Chondrocyte (in vitro differentiated cells): Measurements from ENCODE around the gene ARHGDIA. TPM values are rescaled to one million over a fixed set of nuclear protein-coding genes. Genes with fewer than 3 reads are reported as not detected.
"Not testable (repeated sequence)": the region's sequence is repeated elsewhere in the genome, so short reads cannot be mapped to it uniquely, and the experiment has no call there.

Source experiments
- DNase-seq: peaks from one replicate; pipeline ENCODE4 v3.0.0; 2021; ENCODE audit warnings: mixed read lengths, low spot score
- H3K27ac Mint-ChIP-seq: one replicate; pipeline ENCODE4 v1.8.0; 2021; ENCODE audit warnings: mild to moderate bottlenecking, moderate library complexity, mixed read lengths; ENCODE audit not compliant: unreplicated experiment
- H3K27me3 Mint-ChIP-seq: 2 replicates; pipeline ENCODE4 v1.8.0; 2021; ENCODE audit warnings: low read depth, mixed read lengths
- H3K36me3 Mint-ChIP-seq: 2 replicates; pipeline ENCODE4 v1.8.0; 2021; ENCODE audit warnings: low read depth, mixed read lengths
- H3K4me1 Mint-ChIP-seq: 2 replicates; pipeline ENCODE4 v1.8.0; 2021; ENCODE audit warnings: low read depth, mild to moderate bottlenecking, mixed read lengths
- H3K4me3 Mint-ChIP-seq: one replicate; pipeline ENCODE4 v1.8.0; 2021; ENCODE audit warnings: mild to moderate bottlenecking, moderate library complexity, mixed read lengths; ENCODE audit not compliant: unreplicated experiment
- H3K9me3 Mint-ChIP-seq: 2 replicates; pipeline ENCODE4 v1.8.0; 2021; ENCODE audit warnings: low read depth, mixed read lengths
- long read RNA-seq: library from polyadenylated mRNA; stranded (forward); transcript quantifications from one replicate; pipeline ENCODE4 v2.0.0, GENCODE V29; 2021
- total RNA-seq: library from RNA; stranded (reverse); gene quantifications from 3 replicates; pipeline ENCODE4 v1.2.1, GENCODE V29; 2021
- TF ChIP-seq, protein P1 (sequence below): fragments of 200-600 bp; sonication (generic); IDR thresholded peaks from 2 replicates; pipeline ENCODE4 v1.5.0; 2021; ENCODE audit warnings: antibody characterized with exemption, mild to moderate bottlenecking, moderate library complexity

ARHGDIA gene
- total RNA-seq: 452 to 481 TPM (median 476 TPM) in 3 replicates
- long read RNA-seq, transcript ARHGDIA-217 (7 exons, 886 nt): minor isoform, 9 of 306 reads
- long read RNA-seq, transcript ARHGDIA-201 (6 exons, 1,906 nt): major isoform, 191 of 306 reads
- long read RNA-seq, transcript ARHGDIA-203 (6 exons, 1,517 nt): minor isoform, 27 of 306 reads
- long read RNA-seq, transcript ARHGDIA-207 (5 exons, 1,201 nt): minor isoform, 24 of 306 reads
- long read RNA-seq, partial matches to known transcripts: 3 of 306 reads
- long read RNA-seq, other reads (novel, unspliced or antisense): 45 of 306 reads

DNA sequence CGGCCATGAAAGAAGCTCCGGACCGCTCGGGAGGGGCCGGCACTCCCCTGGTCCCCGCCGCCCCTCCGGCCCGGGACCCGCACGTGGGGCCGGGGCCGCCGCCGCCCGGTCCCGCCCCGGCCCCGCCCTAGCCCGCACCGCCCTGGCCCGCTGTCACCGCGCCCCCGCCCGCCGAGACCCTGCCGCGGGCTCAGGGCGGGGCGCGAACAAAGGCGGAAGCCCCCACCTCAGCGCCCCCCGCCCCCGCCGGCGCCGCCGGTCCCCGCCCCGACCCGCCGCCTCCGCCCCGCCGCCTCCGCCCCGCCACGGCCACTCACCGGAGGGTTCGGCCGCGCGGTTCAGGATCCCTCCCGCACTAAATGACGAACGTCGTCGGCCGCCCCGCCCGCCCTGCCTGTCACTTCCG is at the start of gene ARHGDIA:
TSS of gene ARHGDIA (minus strand) at position 357 of the 406 bp plus-strand sequence. CDS start 1,407 bp downstream, outside the sequence.
- TF ChIP-seq, protein P1, sequence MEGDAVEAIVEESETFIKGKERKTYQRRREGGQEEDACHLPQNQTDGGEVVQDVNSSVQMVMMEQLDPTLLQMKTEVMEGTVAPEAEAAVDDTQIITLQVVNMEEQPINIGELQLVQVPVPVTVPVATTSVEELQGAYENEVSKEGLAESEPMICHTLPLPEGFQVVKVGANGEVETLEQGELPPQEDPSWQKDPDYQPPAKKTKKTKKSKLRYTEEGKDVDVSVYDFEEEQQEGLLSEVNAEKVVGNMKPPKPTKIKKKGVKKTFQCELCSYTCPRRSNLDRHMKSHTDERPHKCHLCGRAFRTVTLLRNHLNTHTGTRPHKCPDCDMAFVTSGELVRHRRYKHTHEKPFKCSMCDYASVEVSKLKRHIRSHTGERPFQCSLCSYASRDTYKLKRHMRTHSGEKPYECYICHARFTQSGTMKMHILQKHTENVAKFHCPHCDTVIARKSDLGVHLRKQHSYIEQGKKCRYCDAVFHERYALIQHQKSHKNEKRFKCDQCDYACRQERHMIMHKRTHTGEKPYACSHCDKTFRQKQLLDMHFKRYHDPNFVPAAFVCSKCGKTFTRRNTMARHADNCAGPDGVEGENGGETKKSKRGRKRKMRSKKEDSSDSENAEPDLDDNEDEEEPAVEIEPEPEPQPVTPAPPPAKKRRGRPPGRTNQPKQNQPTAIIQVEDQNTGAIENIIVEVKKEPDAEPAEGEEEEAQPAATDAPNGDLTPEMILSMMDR: no peak
- Mint-ChIP-seq H3K36me3 (peaks cover 2% of the 10 kb centered on the region), H3K27me3 (no peaks in the 10 kb centered on the region), H3K4me3 (peak within 1 kb of the TSS; percentile 81), H3K9me3 (no peaks in the 10 kb centered on the region), H3K4me1 (peaks cover 49% of the 10 kb centered on the region), H3K27ac (peak within 1 kb of the TSS; percentile 94)
- DNase-seq: no peak

DNA sequence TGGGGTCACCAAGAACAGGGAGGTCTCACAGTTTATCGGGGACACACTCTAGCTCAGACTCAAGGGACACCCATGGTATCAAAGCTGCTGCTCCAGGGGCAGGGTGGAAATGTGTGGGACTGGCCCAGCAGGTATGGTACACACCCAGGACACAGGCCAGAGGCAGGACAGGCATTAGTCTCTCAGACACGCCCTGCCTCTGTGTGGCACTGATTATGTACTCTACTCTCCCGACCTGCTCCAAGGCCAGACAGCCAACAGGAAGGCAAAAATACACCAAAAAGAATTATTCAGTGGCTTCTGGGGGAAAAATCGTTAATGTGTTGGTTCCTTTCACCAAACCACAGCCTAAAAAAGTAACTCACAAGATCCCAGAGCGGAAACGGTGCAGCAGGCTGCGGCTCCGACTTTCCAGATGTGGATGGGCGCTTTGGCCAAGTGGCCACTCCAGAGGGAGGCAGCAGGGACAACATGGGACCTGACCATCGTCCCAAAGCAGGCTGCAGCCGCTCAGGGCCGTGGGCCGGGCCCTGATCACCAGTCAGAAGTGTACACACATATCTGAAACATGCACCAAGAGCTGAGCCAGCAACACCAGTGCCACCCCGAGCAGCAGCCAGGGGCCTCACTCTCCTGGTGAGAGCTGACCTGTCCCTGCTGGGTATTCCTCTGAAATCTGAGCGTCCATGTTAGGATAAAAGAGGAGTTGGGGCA is 47.9 kb upstream of the ARHGDIA start:
- Mint-ChIP-seq H3K27me3 (no peaks in the 10 kb centered on the region), H3K27ac (peak overlapping the region; percentile 68), H3K36me3 (peaks cover 13% of the 10 kb centered on the region), H3K4me3 (no peak overlapping the region), H3K9me3 (no peaks in the 10 kb centered on the region), H3K4me1 (peaks cover 42% of the 10 kb centered on the region)
- TF ChIP-seq, protein P1: no peak
- DNase-seq: no peak

DNA sequence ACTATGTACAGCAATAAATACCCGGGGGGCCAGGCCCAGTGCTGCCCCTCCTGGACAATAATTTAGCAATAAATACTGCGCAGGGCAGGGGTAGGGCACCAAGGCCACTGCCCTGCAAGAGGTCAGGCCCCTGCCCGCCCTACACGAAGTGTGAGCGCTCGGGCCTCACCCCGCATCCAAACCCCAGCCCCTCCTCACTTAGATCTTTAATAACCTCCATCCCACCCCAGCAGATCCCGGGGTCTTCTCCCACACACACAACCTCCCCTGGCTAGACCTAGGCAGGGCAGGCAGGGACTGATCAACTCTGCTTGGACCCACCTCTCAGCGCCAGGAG is 47.2 kb upstream of the ARHGDIA start:
- peaks cover 37% of the 10 kb centered on the region for H3K4me1 Mint-ChIP-seq
- H3K9me3 Mint-ChIP-seq, DNase-seq, H3K27me3 Mint-ChIP-seq: not testable (repeated sequence)
- peak overlapping the region; percentile 77 for H3K4me3 Mint-ChIP-seq
- peaks cover 13% of the 10 kb centered on the region for H3K36me3 Mint-ChIP-seq
- peak overlapping the region; percentile 84 for H3K27ac Mint-ChIP-seq
- TF ChIP-seq, protein P1: peak; percentile 53

GRCh38 chr17:81917565-81918332 is 46.6 kb upstream of the ARHGDIA start, which contains the start of gene SIRT7:
SIRT7 (minus strand) TSS chr17:81918176; CDS start chr17:81918131, 45 bp downstream.
- DNase-seq: no peak
- H3K27ac Mint-ChIP-seq: peak within 1 kb of the TSS; percentile 84
- H3K36me3 Mint-ChIP-seq: peaks cover 17% of the 10 kb centered on the region
- no peaks in the 10 kb centered on the region for H3K27me3 Mint-ChIP-seq
- peak within 1 kb of the TSS; percentile 77 for H3K4me3 Mint-ChIP-seq
- peaks cover 32% of the 10 kb centered on the region for H3K4me1 Mint-ChIP-seq
- H3K9me3 Mint-ChIP-seq: no peaks in the 10 kb centered on the region
- TF ChIP-seq, protein P1: no peak
